ENCODE results near the gene MYBPHL.

Gene MYBPHL

GRCh38 chr1:109251277-109252166 lies 55.3 kb downstream of the MYBPHL start:
- DNase-seq: no peak

DNA sequence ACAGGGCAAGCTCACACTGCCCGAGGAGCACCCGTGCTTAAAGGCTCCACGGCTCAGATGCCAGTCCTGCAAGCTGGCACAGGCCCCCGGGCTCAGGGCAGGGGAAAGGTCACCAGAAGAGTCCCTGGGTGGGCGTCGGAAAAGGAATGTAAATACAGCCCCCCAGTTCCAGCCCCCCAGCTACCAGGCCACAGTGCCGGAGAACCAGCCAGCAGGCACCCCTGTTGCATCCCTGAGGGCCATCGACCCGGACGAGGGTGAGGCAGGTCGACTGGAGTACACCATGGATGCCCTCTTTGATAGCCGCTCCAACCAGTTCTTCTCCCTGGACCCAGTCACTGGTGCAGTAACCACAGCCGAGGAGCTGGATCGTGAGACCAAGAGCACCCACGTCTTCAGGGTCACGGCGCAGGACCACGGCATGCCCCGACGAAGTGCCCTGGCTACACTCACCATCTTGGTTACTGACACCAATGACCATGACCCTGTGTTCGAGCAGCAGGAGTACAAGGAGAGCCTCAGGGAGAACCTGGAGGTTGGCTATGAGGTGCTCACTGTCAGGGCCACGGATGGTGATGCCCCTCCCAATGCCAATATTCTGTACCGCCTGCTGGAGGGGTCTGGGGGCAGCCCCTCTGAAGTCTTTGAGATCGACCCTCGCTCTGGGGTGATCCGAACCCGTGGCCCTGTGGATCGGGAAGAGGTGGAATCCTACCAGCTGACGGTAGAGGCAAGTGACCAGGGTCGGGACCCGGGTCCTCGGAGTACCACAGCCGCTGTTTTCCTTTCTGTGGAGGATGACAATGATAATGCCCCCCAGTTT lies 56.1 kb downstream of the MYBPHL start:
- no peak for DNase-seq

DNA sequence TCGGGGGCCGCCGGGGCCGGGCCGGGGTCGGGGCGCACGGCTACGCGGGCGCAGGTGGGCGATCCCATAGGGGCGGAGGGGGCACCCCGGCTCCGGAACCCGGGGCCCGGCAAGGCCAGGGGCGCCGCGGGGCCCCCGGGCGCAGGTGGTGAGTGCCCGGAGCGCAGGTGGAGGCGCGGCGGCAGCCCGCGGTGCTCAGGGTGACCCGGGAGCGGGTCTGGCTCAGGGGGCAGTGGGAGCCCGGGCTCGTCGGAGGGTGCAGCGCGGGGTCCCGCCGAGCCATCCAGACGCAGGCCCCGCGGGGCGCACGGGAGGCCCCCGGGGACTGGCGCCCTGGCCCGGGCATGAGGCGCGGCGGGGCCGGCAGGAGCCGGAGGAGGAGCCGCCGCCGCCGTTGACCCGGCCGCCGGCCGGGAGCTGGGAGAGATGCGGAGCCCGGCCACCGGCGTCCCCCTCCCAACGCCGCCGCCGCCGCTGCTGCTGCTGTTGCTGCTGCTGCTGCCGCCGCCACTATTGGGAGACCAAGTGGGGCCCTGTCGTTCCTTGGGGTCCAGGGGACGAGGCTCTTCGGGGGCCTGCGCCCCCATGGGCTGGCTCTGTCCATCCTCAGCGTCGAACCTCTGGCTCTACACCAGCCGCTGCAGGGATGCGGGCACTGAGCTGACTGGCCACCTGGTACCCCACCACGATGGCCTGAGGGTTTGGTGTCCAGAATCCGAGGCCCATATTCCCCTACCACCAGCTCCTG lies 57.0 kb downstream of the MYBPHL start:
- no peak for DNase-seq

DNA sequence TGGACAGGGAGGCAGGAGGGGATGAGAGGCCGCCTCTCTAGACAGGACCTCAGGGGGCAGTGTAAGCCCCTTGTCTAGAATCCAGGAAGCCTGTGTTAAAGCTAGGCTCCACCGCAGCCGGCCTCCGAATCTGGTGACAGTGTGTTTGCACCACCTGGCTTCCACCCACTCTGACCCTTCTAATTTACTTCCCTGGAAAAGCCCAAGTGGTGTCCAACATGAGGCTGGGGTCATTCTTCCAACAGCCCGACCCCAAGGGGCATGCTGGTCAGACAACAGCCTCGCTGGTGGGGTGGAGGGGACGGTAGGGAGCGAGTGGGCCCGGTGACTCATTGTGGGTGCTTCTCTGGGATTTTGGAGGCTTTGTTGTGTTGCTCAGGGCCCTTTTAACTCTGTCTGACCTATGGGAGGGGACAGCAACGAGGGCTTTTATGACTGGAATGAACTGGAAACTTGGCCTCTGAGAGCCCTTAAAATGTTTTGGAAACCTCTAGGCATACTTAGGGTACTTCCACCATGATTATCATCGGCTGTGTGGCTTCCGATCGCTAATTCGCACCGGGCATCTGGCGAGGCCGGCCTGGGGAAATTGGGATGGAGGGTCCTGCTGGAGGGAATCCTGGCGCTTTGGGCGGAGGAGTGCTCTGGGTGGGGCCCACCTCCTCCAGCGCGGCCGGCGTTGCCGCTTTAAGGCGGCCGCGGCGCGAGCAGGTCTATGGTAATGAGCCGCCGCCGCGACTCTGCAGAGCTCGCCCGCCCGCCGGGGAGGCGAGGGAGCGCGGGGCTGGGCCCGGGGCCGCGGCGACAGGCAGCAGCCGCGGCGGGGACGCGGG lies 57.8 kb downstream of the MYBPHL start, which contains the start of gene CELSR2:
TSS of gene CELSR2 (plus strand) at position 743 of the 833 bp plus-strand sequence. CDS start 541 bp downstream, outside the sequence.
- DNase-seq: peak; percentile 50

- no peak for DNase-seq
These were observed 58.4 kb downstream of the MYBPHL start for GRCh38 chr1:109248444-109248796.

- DNase-seq: no peak
These were observed 59.1 kb downstream of the MYBPHL start for GRCh38 chr1:109247401-109248365.

- no peak for DNase-seq
These were observed 60.7 kb downstream of the MYBPHL start for GRCh38 chr1:109246141-109246551.

GRCh38 chr1:109243860-109244552 lies 62.8 kb downstream of the MYBPHL start:
- DNase-seq: no peak

GRCh38 chr1:109243221-109243620 lies 63.6 kb downstream of the MYBPHL start:
- DNase-seq: no peak

DNA sequence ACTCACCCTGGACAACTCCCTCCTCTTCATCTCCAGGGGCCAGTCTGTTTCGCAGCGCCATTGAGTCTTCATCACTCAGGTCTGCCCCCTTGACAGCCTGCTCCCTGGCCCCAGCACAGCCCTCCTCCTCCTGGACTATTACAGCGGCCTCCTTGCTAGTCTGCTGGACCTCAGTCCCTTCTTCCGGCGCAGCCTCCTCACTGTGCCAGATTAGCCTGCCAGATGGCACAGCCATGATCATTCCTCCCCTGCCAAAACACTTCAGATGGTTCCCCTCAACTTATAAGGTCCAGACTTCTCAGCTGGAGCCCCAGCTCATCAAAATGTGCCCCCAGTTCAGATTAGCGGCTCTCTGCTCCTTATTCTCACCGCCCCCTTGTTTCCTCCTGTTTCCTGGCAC lies 64.4 kb downstream of the MYBPHL start:
- DNase-seq: no peak
